Activated T-helper 2 cell treated with anti-CD3 and anti-CD28 coated beads, Interferon-gamma antibody, Interleukin-2, Interleukin-4, amounts not matched to agents 10 μg/mL and 5 μg/mL and 100 μg/mL, durations not matched to agents 14 hours and 24 hours and 36 hours (primary cell): ENCODE data around the gene COL4A1. TPM values are rescaled to one million over a fixed set of nuclear protein-coding genes. Genes with fewer than 3 reads are reported as not detected.
"Not testable (repeated sequence)": the region's sequence is repeated elsewhere in the genome, so short reads cannot be mapped to it uniquely, and the experiment has no call there.

Experiments used
- DNase-seq: peaks from one replicate; pipeline ENCODE4 v3.0.0; 2021; ENCODE audit warnings: low spot score
- H3K27ac Mint-ChIP-seq: one replicate; pipeline ENCODE4 v1.8.0; 2021; ENCODE audit warnings: mixed read lengths
- H3K27me3 Mint-ChIP-seq: one replicate; pipeline ENCODE4 v1.8.0; 2021; ENCODE audit warnings: low read depth, mixed read lengths
- H3K36me3 Mint-ChIP-seq: one replicate; pipeline ENCODE4 v1.8.0; 2021; ENCODE audit warnings: low read depth, mixed read lengths
- H3K4me1 Mint-ChIP-seq: one replicate; pipeline ENCODE4 v1.8.0; 2021; ENCODE audit warnings: low read depth, mixed read lengths
- H3K4me3 Mint-ChIP-seq: one replicate; pipeline ENCODE4 v1.8.0; 2021; ENCODE audit warnings: low read depth, mild to moderate bottlenecking, moderate library complexity, mixed read lengths
- H3K9me3 Mint-ChIP-seq: one replicate; pipeline ENCODE4 v1.8.0; 2021; ENCODE audit warnings: mixed read lengths
- intact Hi-C: fragments of 100-400 bp; cut with micrococcal nuclease; formaldehyde crosslinking; loops from one replicate; pipeline ENCODE4 v1.15.1; 2023
- total RNA-seq: library from RNA; stranded (reverse); gene quantifications from 2 replicates; pipeline ENCODE4 v1.2.3, GENCODE V29; 2022

Gene COL4A1
- total RNA-seq, 1 donor from 2014 or later: not detected

- no peaks in the 10 kb centered on the region for H3K4me1 Mint-ChIP-seq
- no peaks in the 10 kb centered on the region for H3K36me3 Mint-ChIP-seq
- H3K4me3 Mint-ChIP-seq: no peak overlapping the region
- H3K9me3 Mint-ChIP-seq: no peaks in the 10 kb centered on the region
- H3K27ac Mint-ChIP-seq: no peak overlapping the region
- intact Hi-C loops: no loop called here
- DNase-seq: no peak
- peaks cover 41% of the 10 kb centered on the region for H3K27me3 Mint-ChIP-seq
Observed at GRCh38 chr13:110328573-110328972, 21.6 kb upstream of the COL4A1 start.

GRCh38 chr13:110327051-110327721, 20.2 kb upstream of the COL4A1 start:
- peaks cover 44% of the 10 kb centered on the region for H3K27me3 Mint-ChIP-seq
- H3K36me3 Mint-ChIP-seq: no peaks in the 10 kb centered on the region
- no peaks in the 10 kb centered on the region for H3K9me3 Mint-ChIP-seq
- H3K27ac Mint-ChIP-seq: no peak overlapping the region
- intact Hi-C loops: no loop called here
- H3K4me3 Mint-ChIP-seq: no peak overlapping the region
- no peak for DNase-seq
- no peaks in the 10 kb centered on the region for H3K4me1 Mint-ChIP-seq

GRCh38 chr13:110326263-110326904, 19.4 kb upstream of the COL4A1 start:
- H3K36me3 Mint-ChIP-seq: no peaks in the 10 kb centered on the region
- no peak overlapping the region for H3K4me3 Mint-ChIP-seq
- intact Hi-C loops: no loop called here
- H3K4me1 Mint-ChIP-seq: no peaks in the 10 kb centered on the region
- H3K27me3 Mint-ChIP-seq: peaks cover 45% of the 10 kb centered on the region
- no peak overlapping the region for H3K27ac Mint-ChIP-seq
- DNase-seq: no peak
- H3K9me3 Mint-ChIP-seq: no peaks in the 10 kb centered on the region

- DNase-seq: no peak
- no peaks in the 10 kb centered on the region for H3K36me3 Mint-ChIP-seq
- no peak overlapping the region for H3K27ac Mint-ChIP-seq
Observed at GRCh38 chr13:110324026-110324749, 17.2 kb upstream of the COL4A1 start.

GRCh38 chr13:110323172-110323891, 16.4 kb upstream of the COL4A1 start:
- DNase-seq: no peak
- H3K27ac Mint-ChIP-seq: no peak overlapping the region
- no peaks in the 10 kb centered on the region for H3K36me3 Mint-ChIP-seq
- H3K4me1 Mint-ChIP-seq: peaks cover 5% of the 10 kb centered on the region
- peaks cover 39% of the 10 kb centered on the region for H3K27me3 Mint-ChIP-seq
- intact Hi-C loops: no loop called here
- H3K4me3 Mint-ChIP-seq: no peak overlapping the region
- no peaks in the 10 kb centered on the region for H3K9me3 Mint-ChIP-seq

More at GRCh38 chr13:110324026-110324749, 17.2 kb upstream of the COL4A1 start:
- peaks cover 5% of the 10 kb centered on the region for H3K4me1 Mint-ChIP-seq
- H3K4me3 Mint-ChIP-seq: no peak overlapping the region
- intact Hi-C loops: no loop called here
- peaks cover 40% of the 10 kb centered on the region for H3K27me3 Mint-ChIP-seq
- no peaks in the 10 kb centered on the region for H3K9me3 Mint-ChIP-seq

- Mint-ChIP-seq H3K4me1 (peaks cover 5% of the 10 kb centered on the region), H3K36me3 (no peaks in the 10 kb centered on the region), H3K4me3 (no peak overlapping the region), H3K9me3 (no peaks in the 10 kb centered on the region), H3K27me3 (peaks cover 38% of the 10 kb centered on the region), H3K27ac (no peak overlapping the region)
- intact Hi-C loops: no loop called here
- DNase-seq: no peak
Observed at GRCh38 chr13:110322828-110323171, 15.8 kb upstream of the COL4A1 start.

- Mint-ChIP-seq H3K9me3 (no peaks in the 10 kb centered on the region), H3K27ac (no peak overlapping the region), H3K4me1 (peaks cover 5% of the 10 kb centered on the region), H3K4me3 (no peak overlapping the region), H3K36me3 (no peaks in the 10 kb centered on the region), H3K27me3 (peaks cover 37% of the 10 kb centered on the region)
- DNase-seq: no peak
- intact Hi-C loops: no loop called here
Observed at GRCh38 chr13:110322126-110322827, 15.3 kb upstream of the COL4A1 start.

GRCh38 chr13:110321573-110321972, 14.6 kb upstream of the COL4A1 start:
- H3K9me3 Mint-ChIP-seq, intact Hi-C loops, H3K4me1 Mint-ChIP-seq, H3K27ac Mint-ChIP-seq, H3K36me3 Mint-ChIP-seq, H3K4me3 Mint-ChIP-seq, DNase-seq: not testable (repeated sequence)
- H3K27me3 Mint-ChIP-seq: peaks cover 30% of the 10 kb centered on the region

- no peaks in the 10 kb centered on the region for H3K9me3 Mint-ChIP-seq
- intact Hi-C loops: no loop called here
- no peaks in the 10 kb centered on the region for H3K36me3 Mint-ChIP-seq
- H3K27ac Mint-ChIP-seq: no peak overlapping the region
- H3K4me1 Mint-ChIP-seq: peaks cover 5% of the 10 kb centered on the region
- no peak overlapping the region for H3K4me3 Mint-ChIP-seq
- H3K27me3 Mint-ChIP-seq: peaks cover 26% of the 10 kb centered on the region
- DNase-seq: no peak
Observed at GRCh38 chr13:110320645-110321044, 13.7 kb upstream of the COL4A1 start.

GRCh38 chr13:110319774-110320509, 13.0 kb upstream of the COL4A1 start:
- H3K36me3 Mint-ChIP-seq: no peaks in the 10 kb centered on the region
- no peak overlapping the region for H3K4me3 Mint-ChIP-seq
- no peak overlapping the region for H3K27ac Mint-ChIP-seq
- DNase-seq: no peak
- H3K4me1 Mint-ChIP-seq: peaks cover 5% of the 10 kb centered on the region
- no peaks in the 10 kb centered on the region for H3K9me3 Mint-ChIP-seq
- H3K27me3 Mint-ChIP-seq: peaks cover 25% of the 10 kb centered on the region
- intact Hi-C loops: no loop called here

GRCh38 chr13:110319397-110319773, 12.4 kb upstream of the COL4A1 start:
- intact Hi-C loops: no loop called here
- Mint-ChIP-seq H3K9me3 (no peaks in the 10 kb centered on the region), H3K4me3 (no peak overlapping the region), H3K27ac (no peak overlapping the region), H3K36me3 (no peaks in the 10 kb centered on the region), H3K27me3 (peaks cover 22% of the 10 kb centered on the region), H3K4me1 (peaks cover 5% of the 10 kb centered on the region)
- DNase-seq: no peak

- Mint-ChIP-seq H3K27ac (no peak overlapping the region), H3K9me3 (no peaks in the 10 kb centered on the region), H3K4me1 (peaks cover 5% of the 10 kb centered on the region), H3K36me3 (no peaks in the 10 kb centered on the region), H3K27me3 (peaks cover 18% of the 10 kb centered on the region), H3K4me3 (no peak overlapping the region)
- no peak for DNase-seq
- intact Hi-C loops: no loop called here
Observed at GRCh38 chr13:110318920-110319319, 12.0 kb upstream of the COL4A1 start.
